Gastroesophageal sphincter (tissue), 4 donors: ENCODE measurements around the gene RAB4A. TPM values are rescaled to one million over a fixed set of nuclear protein-coding genes. Genes with fewer than 3 reads are reported as not detected.
A peak's percentile ranks its signal among the peaks of the same experiment; 100 is the strongest.

ENCODE experiments used
- ATAC-seq: fragments of 150-250 bp; one replicate; pipeline ENCODE4 v1.9.1; 2016; ENCODE audit warnings: mild to moderate bottlenecking, moderate library complexity
- H3K27ac ChIP-seq, 4 donors: fragments of 200-600 bp; sonication (generic) in 3 of 4; 1 replicate in 3 of 4; 2 replicates in 1 of 4; pipeline ENCODE4 v1.5.1; 2016 to 2019
- H3K27me3 ChIP-seq: fragments of 200-600 bp; sonication (generic); one replicate; pipeline ENCODE4 v1.5.1; 2019
- H3K36me3 ChIP-seq, 2 donors: fragments of 200-600 bp; sonication (generic); one replicate each; pipeline ENCODE4 v1.5.1; 2019; ENCODE audit warnings: control low read depth in 1 of 2
- H3K4me1 ChIP-seq, 3 donors: fragments of 200-600 bp; sonication (generic); 1 replicate in 2 of 3; 2 replicates in 1 of 3; pipeline ENCODE4 v1.5.1; 2016 to 2019; ENCODE audit warnings: control low read depth in 2 of 3
- H3K4me3 ChIP-seq, 2 donors: fragments of 200-600 bp; sonication (generic); one replicate each; pipeline ENCODE4 v1.5.1; 2019; ENCODE audit warnings: mild to moderate bottlenecking in 1 of 2, moderate library complexity in 1 of 2
- H3K9me3 ChIP-seq, 3 donors: fragments of 200-600 bp; sonication (generic); one replicate each; pipeline ENCODE4 v1.5.1; 2017 to 2019; ENCODE audit warnings: control low read depth in 2 of 3
- EP300 ChIP-seq: sonication (generic); formaldehyde crosslinking; IDR thresholded peaks from one replicate; pipeline ENCODE4 v1.6.1; 2017; ENCODE audit warnings: antibody characterized with exemption, mild to moderate bottlenecking
- POLR2A ChIP-seq, 2 donors: fragments of 450-650 bp; IDR thresholded peaks; one replicate each; pipeline ENCODE4 v1.6.1; 2017; ENCODE audit warnings: antibody characterized with exemption in 2 of 2, mild to moderate bottlenecking in 2 of 2, moderate library complexity in 1 of 2
- POLR2AphosphoS5 ChIP-seq: sonication (generic); formaldehyde crosslinking; IDR thresholded peaks from one replicate; pipeline ENCODE4 v1.6.1; 2017; ENCODE audit warnings: antibody characterized with exemption
- WGBS, 2 donors: methylation state at CpG; one replicate each; pipeline ENCODE4 v1.1.5; 2018; ENCODE audit warnings: low coverage in 1 of 2; 5-methylcytosine and 5-hydroxymethylcytosine counted together
- total RNA-seq, 4 donors: library from RNA; depleted of rRNA; stranded (reverse); fragments of >200 nt; gene quantifications; one replicate each; pipeline ENCODE4 v1.1.0, GENCODE V29; 2016
- TF ChIP-seq, protein P1 (sequence below), 4 experiments: fragments of 200-600 bp in 2 of 4; fragments of 450-650 bp in 2 of 4; sonication (generic) in 1 of 4; IDR thresholded peaks; one replicate each; pipeline ENCODE4 v1.5.1; 2017 to 2019; ENCODE audit warnings: antibody characterized with exemption in 4 of 4, mild to moderate bottlenecking in 2 of 4, moderate library complexity in 2 of 4

RAB4A gene, protein sequence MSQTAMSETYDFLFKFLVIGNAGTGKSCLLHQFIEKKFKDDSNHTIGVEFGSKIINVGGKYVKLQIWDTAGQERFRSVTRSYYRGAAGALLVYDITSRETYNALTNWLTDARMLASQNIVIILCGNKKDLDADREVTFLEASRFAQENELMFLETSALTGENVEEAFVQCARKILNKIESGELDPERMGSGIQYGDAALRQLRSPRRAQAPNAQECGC
- total RNA-seq = 100 to 1,000 TPM in 3 of 4 donors, 10 to 100 TPM in 1; 69.3 to 136 (median 116) TPM

DNA sequence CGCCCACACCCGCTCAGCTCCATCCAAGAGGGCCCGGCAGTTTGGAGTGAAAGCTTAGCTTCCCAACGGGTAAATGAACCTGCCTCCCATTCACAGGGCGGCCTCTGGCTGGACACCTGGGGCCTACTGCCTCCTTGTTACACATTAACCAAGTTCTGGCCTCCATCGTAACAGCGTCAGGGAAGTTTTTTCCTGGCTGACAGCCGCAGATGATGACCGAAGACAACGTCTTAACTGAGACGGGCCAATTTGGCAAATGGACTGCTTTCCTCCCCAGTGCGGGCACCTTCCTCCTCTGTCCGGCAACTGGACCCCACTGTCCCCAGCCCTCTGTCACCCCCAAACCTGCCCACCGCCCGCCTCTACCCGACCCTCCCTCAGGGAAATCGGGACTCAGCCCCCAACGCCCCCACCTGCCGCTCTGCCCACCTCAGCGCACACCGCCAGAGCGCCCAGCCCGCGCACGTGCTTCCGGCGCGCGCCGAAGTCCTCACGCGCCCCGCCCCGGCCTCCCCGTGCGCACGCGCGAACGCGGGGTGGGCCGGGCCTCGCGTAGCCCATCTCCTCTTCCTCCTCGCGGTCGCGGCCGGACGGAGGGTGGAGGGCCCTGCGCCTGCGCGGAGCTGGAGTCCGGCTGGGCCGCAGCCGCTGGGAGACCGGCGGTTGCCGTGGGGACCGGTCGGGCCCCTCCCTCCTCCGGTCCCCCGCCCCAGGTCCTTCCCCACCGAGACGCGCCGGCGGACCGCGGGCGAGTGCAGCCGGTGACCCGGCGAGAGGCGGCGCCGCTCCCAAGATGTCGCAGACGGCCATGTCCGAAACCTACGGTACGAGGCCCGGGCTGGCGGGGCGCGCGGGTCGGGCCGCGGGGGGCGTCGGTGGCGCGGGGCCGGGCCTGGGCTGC is at the start of gene RAB4A:
RAB4A (plus strand) TSS at position 565 of the 901 bp plus-strand sequence; CDS start at position 794, 229 bp downstream.
- H3K9me3 ChIP-seq = peaks cover 0 to 10% (median 0%) of the 10 kb centered on the region in 3 donors
- H3K4me1 ChIP-seq = peaks cover 6 to 68% (median 29%) of the 10 kb centered on the region in 3 donors
- 64 to 72% methylated on average over 5 to 10 of the region's 95 CpGs for WGBS, 2 donors
- H3K27ac ChIP-seq = peak within 1 kb of the TSS; percentile 71 to 95 (median 94)
- TF ChIP-seq POLR2A (IDR thresholded peaks at IDR 0.05) (peak; percentile 82 to 83), POLR2AphosphoS5 (peak; percentile 68), EP300 (no peak)
- TF ChIP-seq, protein P1, sequence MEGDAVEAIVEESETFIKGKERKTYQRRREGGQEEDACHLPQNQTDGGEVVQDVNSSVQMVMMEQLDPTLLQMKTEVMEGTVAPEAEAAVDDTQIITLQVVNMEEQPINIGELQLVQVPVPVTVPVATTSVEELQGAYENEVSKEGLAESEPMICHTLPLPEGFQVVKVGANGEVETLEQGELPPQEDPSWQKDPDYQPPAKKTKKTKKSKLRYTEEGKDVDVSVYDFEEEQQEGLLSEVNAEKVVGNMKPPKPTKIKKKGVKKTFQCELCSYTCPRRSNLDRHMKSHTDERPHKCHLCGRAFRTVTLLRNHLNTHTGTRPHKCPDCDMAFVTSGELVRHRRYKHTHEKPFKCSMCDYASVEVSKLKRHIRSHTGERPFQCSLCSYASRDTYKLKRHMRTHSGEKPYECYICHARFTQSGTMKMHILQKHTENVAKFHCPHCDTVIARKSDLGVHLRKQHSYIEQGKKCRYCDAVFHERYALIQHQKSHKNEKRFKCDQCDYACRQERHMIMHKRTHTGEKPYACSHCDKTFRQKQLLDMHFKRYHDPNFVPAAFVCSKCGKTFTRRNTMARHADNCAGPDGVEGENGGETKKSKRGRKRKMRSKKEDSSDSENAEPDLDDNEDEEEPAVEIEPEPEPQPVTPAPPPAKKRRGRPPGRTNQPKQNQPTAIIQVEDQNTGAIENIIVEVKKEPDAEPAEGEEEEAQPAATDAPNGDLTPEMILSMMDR (IDR thresholded peaks at IDR 0.05) = no peak
- H3K36me3 ChIP-seq = peaks cover 0 to 4% of the 10 kb centered on the region in 2 donors
- H3K4me3 ChIP-seq = peak within 1 kb of the TSS; percentile 84 to 96
- no peaks in the 10 kb centered on the region for H3K27me3 ChIP-seq
- ATAC-seq = peak; percentile 94

- H3K4me3 ChIP-seq = no peak overlapping the region
- H3K4me1 ChIP-seq = peaks cover 0 to 19% (median 5%) of the 10 kb centered on the region in 3 donors
- TF ChIP-seq POLR2AphosphoS5 (no peak), EP300 (no peak), POLR2A (IDR thresholded peaks at IDR 0.05) (no peak)
- TF ChIP-seq, protein P1 (IDR thresholded peaks at IDR 0.05) = no peak
- H3K9me3 ChIP-seq = no peaks in the 10 kb centered on the region
- H3K27me3 ChIP-seq = no peaks in the 10 kb centered on the region
- no peaks in the 10 kb centered on the region for H3K36me3 ChIP-seq
- no peak overlapping the region for H3K27ac ChIP-seq
- WGBS, 2 donors = 93 to 100% methylated on average over 1 to 3 of the region's 3 CpGs
- no peak for ATAC-seq
Measured at GRCh38 chr1:229222081-229222480, 48.8 kb upstream of the RAB4A start.

DNA sequence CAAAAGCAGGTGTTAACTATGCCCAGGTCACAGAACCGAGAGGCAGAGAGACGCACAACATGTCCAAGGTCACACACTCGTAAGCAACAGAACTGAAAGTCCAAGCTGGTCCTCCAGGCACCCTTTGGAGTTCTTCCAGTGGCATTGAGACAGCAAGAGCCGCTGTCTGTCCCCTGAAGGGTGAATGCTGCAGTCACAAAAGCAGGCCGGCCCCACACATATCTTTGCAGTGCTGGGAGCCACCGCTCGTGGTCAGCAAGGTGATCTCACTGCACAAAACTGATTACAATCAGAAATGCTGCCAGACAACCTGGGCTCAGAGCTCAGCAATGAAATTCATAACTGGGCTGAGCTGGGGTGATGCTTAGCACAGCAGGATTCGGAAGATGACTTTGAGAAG is 47.4 kb upstream of the RAB4A start:
- no peaks in the 10 kb centered on the region for H3K9me3 ChIP-seq
- TF ChIP-seq, protein P1 (IDR thresholded peaks at IDR 0.05) = no peak
- TF ChIP-seq POLR2A (IDR thresholded peaks at IDR 0.05) (no peak), POLR2AphosphoS5 (no peak), EP300 (no peak)
- no peak for ATAC-seq
- peaks cover 0 to 33% (median 5%) of the 10 kb centered on the region in 3 donors for H3K4me1 ChIP-seq
- H3K27me3 ChIP-seq = no peaks in the 10 kb centered on the region
- H3K36me3 ChIP-seq = no peaks in the 10 kb centered on the region
- WGBS, 2 donors = 90% methylated on average over 6 of the region's 8 CpGs; no CpG with 5 or more reads in 1 of the 2 donors
- no peak overlapping the region for H3K27ac ChIP-seq
- H3K4me3 ChIP-seq = no peak overlapping the region

DNA sequence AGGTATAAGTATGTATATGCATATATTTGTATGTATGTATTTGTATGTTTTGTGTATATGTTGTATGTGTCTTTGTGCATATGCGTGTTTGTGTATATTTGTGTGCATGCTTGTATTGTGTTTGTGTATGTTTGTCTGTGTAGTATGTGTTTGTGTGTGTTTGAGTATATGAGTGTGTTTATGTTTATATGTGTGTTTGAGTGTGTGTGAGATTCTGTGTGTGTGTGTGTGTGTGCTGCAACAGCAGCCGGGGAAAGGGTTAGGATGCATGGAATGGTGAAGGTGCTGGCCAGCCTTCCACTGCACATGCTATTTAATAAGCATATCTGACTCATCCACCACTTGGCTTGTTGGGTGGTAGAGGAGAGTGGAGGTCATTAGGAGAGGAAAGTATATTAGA is 46.6 kb upstream of the RAB4A start:
- WGBS, 2 donors = 74 to 86% methylated on average over 2 of the region's 2 CpGs
- no peaks in the 10 kb centered on the region for H3K9me3 ChIP-seq
- ATAC-seq = no peak
- no peaks in the 10 kb centered on the region for H3K27me3 ChIP-seq
- no peaks in the 10 kb centered on the region for H3K36me3 ChIP-seq
- peaks cover 0 to 41% (median 11%) of the 10 kb centered on the region in 3 donors for H3K4me1 ChIP-seq
- TF ChIP-seq POLR2AphosphoS5 (no peak), EP300 (no peak), POLR2A (IDR thresholded peaks at IDR 0.05) (no peak)
- TF ChIP-seq, protein P1 (IDR thresholded peaks at IDR 0.05) = no peak
- H3K27ac ChIP-seq = no peak overlapping the region
- H3K4me3 ChIP-seq = no peak overlapping the region
